Heart left ventricle (tissue), 16 donors: ENCODE data around the gene WDR93. TPM values are rescaled to one million over a fixed set of nuclear protein-coding genes. Genes with fewer than 3 reads are reported as not detected.

Experiments used
- ATAC-seq, 4 donors: fragments of 200-7000 bp; cut with Tn5 transposase; one replicate each; pipeline ENCODE4 v1.9.1; 2020 to 2022; ENCODE audit warnings: moderate library complexity in 4 of 4, mild to moderate bottlenecking in 3 of 4, moderate number of reproducible peaks in 1 of 4
- DNase-seq, 5 donors: peaks; one replicate each; pipeline ENCODE4 v3.0.0-alpha.2; 2020
- H3K27ac ChIP-seq, 12 donors: fragments of 200-600 bp; sonication (generic) in 4 of 12; one replicate each; pipeline versions ENCODE4 v1.5.0 to v1.8.0; 2016 to 2022; ENCODE audit warnings: mild to moderate bottlenecking in 2 of 12
- H3K27me3 ChIP-seq, 9 donors: fragments of 200-600 bp; sonication (generic) in 2 of 9; one replicate each; pipeline versions ENCODE4 v1.5.1 to v1.8.0; 2016 to 2022; ENCODE audit warnings: mild to moderate bottlenecking in 3 of 9
- H3K36me3 ChIP-seq, 9 donors: fragments of 200-600 bp; sonication (generic) in 2 of 9; one replicate each; pipeline versions ENCODE4 v1.5.0 to v1.8.0; 2018 to 2022; ENCODE audit warnings: mild to moderate bottlenecking in 2 of 9
- H3K4me1 ChIP-seq, 12 donors: fragments of 200-600 bp; sonication (generic) in 4 of 12; one replicate each; pipeline versions ENCODE4 v1.5.0 to v1.8.0; 2016 to 2022; ENCODE audit warnings: mild to moderate bottlenecking in 3 of 12
- H3K4me3 ChIP-seq, 12 donors: fragments of 200-600 bp; sonication (generic) in 4 of 12; one replicate each; pipeline versions ENCODE4 v1.5.0 to v1.8.0; 2017 to 2022; ENCODE audit warnings: mild to moderate bottlenecking in 9 of 12, moderate library complexity in 4 of 12
- H3K9me3 ChIP-seq, 12 donors: fragments of 200-600 bp; sonication (generic) in 4 of 12; one replicate each; pipeline versions ENCODE4 v1.5.0 to v1.8.0; 2016 to 2022; ENCODE audit warnings: mild to moderate bottlenecking in 1 of 12
- POLR2A ChIP-seq, 2 donors: fragments of 450-650 bp; IDR thresholded peaks; one replicate each; pipeline ENCODE4 v1.6.1; 2017; ENCODE audit warnings: antibody characterized with exemption in 2 of 2, mild to moderate bottlenecking in 2 of 2, moderate library complexity in 2 of 2
- WGBS, 4 donors: extraction: QIAGEN DNeasy Blood & Tissue Kit in 2 of 4; methylation state at CpG; one replicate each; pipeline versions ENCODE4 v1.1.5 to v1.1.7; 2013 to 2018; 5-methylcytosine and 5-hydroxymethylcytosine counted together
- intact Hi-C, 10 donors: fragments of 100-400 bp; cut with DNase I; formaldehyde crosslinking; loops; one replicate each; pipeline versions ENCODE4 v1.11.1 to v1.14.2; 2022
- polyA plus RNA-seq, 2 donors: library from polyadenylated mRNA; stranded (reverse); fragments of 200-250 nt; gene quantifications; one replicate each; pipeline ENCODE4 v1.2.3, GENCODE V29; 2013
- total RNA-seq, 9 donors: library from RNA; depleted of rRNA in 2 of 9; stranded (reverse); fragments of >200 nt in 2 of 9; fragmentation: NEBNext Ultra II Directional in 3 of 9; extraction: Animal tissue kit (Norgen Biotek cat#: 25700) in 3 of 9; gene quantifications; one replicate each; pipeline versions ENCODE4 v1.1.0 to v1.2.4, GENCODE V29; 2016 to 2023
- TF ChIP-seq, protein P1 (sequence below), 12 donors: fragments of 200-600 bp; sonication (generic) in 4 of 12; IDR thresholded peaks; one replicate each; pipeline versions ENCODE4 v1.5.0 to v1.8.0; 2018 to 2022; ENCODE audit warnings: antibody characterized with exemption in 12 of 12, mild to moderate bottlenecking in 5 of 12
- donor health status: ischemic (EF 13 %, LVEDD 7.1; RV severe dilation, severe dysfunction).
- donor health status: healthy with polysubstance abuse.
- donor health status: DM: no; HTN: yes; CAD: no.
- donor health status: DM: no; HTN: no; CAD: no.
- donor health status: ischemic (EF 25% LVEDD 6.9; RV normal size, moderate dysfunction).
- donor health status: ischemic (EF 25% LVEDD 5.7; RV mildly dilated, moderate dysfunction).
- donor health status: healthy.
- donor health status: DM: yes; HTN: yes; CAD: no.
- donor health status: ischemic (EF 35%, LVEDD 5.7; RV mildly dilated, moderate dysfunction).
- donor health status: nonischemic (EF 11% LVEDD 7.7; RV severe dilation, severe dysfunction).
- donor health status: DM: yes; HTN: yes; CAD: no.
- donor health status: PGD.
- donor health status: ischemic (EF 29% LVEDD 5.4; RV normal size, mild dysfunction).
- donor health status: nonischemic (EF 23%, LVEDD 6.1; RV moderate dilation, normal function).

WDR93 gene
- total and polyA plus RNA-seq, 11 donors: 0.10 to 0.21 TPM; not detected in 9

DNA sequence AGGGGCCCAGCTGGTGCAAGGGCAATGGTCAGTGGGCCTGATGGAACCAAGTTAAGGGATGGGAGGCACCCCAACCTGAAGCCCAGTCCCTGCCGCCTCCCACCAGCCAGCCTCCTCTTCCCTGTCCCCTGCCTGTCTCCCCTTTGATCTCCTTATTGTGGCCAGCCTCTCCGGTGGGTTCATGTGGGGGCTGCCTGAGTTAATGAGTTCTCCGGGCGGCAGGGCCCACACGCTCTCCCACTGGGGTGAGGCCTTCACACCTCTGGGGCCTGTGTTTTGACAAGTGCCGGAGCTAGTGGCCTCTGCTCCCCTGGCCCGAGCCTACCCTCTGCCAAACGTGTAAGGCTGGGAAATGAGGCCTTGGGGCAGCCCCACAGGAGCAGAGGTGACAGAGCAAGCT lies 67.7 kb downstream of the WDR93 start:
- no peak overlapping the region for H3K4me3 ChIP-seq
- H3K36me3 ChIP-seq: no peaks in the 10 kb centered on the region
- no peak overlapping the region for H3K27ac ChIP-seq
- no peaks in the 10 kb centered on the region for H3K9me3 ChIP-seq
- DNase-seq (no peak), ATAC-seq (peak in 1 of 4 donors; percentile 8)
- peaks cover 0 to 12% (median 0%) of the 10 kb centered on the region in 12 donors for H3K4me1 ChIP-seq
- H3K27me3 ChIP-seq: no peaks in the 10 kb centered on the region
- WGBS, 4 donors: 84 to 95% (median 90%) methylated on average over 6 to 8 of the region's 8 CpGs
- no peak for TF ChIP-seq POLR2A (IDR thresholded peaks at IDR 0.05)
- TF ChIP-seq, protein P1, sequence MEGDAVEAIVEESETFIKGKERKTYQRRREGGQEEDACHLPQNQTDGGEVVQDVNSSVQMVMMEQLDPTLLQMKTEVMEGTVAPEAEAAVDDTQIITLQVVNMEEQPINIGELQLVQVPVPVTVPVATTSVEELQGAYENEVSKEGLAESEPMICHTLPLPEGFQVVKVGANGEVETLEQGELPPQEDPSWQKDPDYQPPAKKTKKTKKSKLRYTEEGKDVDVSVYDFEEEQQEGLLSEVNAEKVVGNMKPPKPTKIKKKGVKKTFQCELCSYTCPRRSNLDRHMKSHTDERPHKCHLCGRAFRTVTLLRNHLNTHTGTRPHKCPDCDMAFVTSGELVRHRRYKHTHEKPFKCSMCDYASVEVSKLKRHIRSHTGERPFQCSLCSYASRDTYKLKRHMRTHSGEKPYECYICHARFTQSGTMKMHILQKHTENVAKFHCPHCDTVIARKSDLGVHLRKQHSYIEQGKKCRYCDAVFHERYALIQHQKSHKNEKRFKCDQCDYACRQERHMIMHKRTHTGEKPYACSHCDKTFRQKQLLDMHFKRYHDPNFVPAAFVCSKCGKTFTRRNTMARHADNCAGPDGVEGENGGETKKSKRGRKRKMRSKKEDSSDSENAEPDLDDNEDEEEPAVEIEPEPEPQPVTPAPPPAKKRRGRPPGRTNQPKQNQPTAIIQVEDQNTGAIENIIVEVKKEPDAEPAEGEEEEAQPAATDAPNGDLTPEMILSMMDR (IDR thresholded peaks at IDR 0.05): no peak
- intact Hi-C loops: loop anchor here in 5 of 10 donors (10.0 kb wide), 3 partner anchors 227 to 327 kb away; no protein-coding TSS in a partner anchor

- H3K4me1 ChIP-seq: peaks cover 0 to 12% (median 0%) of the 10 kb centered on the region in 12 donors
- H3K4me3 ChIP-seq: no peak overlapping the region
- TF ChIP-seq POLR2A (IDR thresholded peaks at IDR 0.05): no peak
- TF ChIP-seq, protein P1 (IDR thresholded peaks at IDR 0.05): no peak
- no peak overlapping the region for H3K27ac ChIP-seq
- no peak for DNase-seq
- intact Hi-C loops: loop anchor here in 5 of 10 donors (10.0 kb wide), 3 partner anchors 226 to 326 kb away; no protein-coding TSS in a partner anchor
- H3K27me3 ChIP-seq: no peaks in the 10 kb centered on the region
- WGBS, 4 donors: 85 to 89% (median 85%) methylated on average over 8 of the region's 8 CpGs
- no peak for ATAC-seq
- H3K9me3 ChIP-seq: no peaks in the 10 kb centered on the region
- H3K36me3 ChIP-seq: no peaks in the 10 kb centered on the region
Observed at GRCh38 chr15:89758981-89759380, 68.4 kb downstream of the WDR93 start.

GRCh38 chr15:89759835-89760234 lies 69.2 kb downstream of the WDR93 start:
- Histone ChIP-seq H3K36me3 (no peaks in the 10 kb centered on the region), H3K9me3 (no peaks in the 10 kb centered on the region), H3K27me3 (no peaks in the 10 kb centered on the region), H3K4me1 (peaks cover 0 to 12% (median 0%) of the 10 kb centered on the region in 12 donors), H3K4me3 (no peak overlapping the region), H3K27ac (no peak overlapping the region)
- DNase-seq (no peak), ATAC-seq (no peak)
- TF ChIP-seq, protein P1 (IDR thresholded peaks at IDR 0.05): no peak
- no peak for TF ChIP-seq POLR2A (IDR thresholded peaks at IDR 0.05)
- intact Hi-C loops: loop anchor here (1.0 to 10.0 kb wide), 8 partner anchors 113 to 325 kb away; no protein-coding TSS in a partner anchor
- 78 to 95% (median 82%) methylated on average over 3 of the region's 3 CpGs for WGBS, 4 donors

GRCh38 chr15:89760303-89761008 lies 69.8 kb downstream of the WDR93 start:
- H3K4me3 ChIP-seq: no peak overlapping the region
- intact Hi-C loops: loop anchor here (1.0 to 10.0 kb wide), 6 partner anchors 112 to 314 kb away; no protein-coding TSS in a partner anchor
- no peaks in the 10 kb centered on the region for H3K9me3 ChIP-seq
- H3K36me3 ChIP-seq: no peaks in the 10 kb centered on the region
- 32 to 46% (median 33%) methylated on average over 13 to 16 of the region's 16 CpGs for WGBS, 4 donors
- ATAC-seq: peak; percentile 76 to 93 (median 90)
- no peaks in the 10 kb centered on the region for H3K27me3 ChIP-seq
- peak; percentile 67 to 89 (median 77) for DNase-seq
- H3K27ac ChIP-seq: no peak overlapping the region
- H3K4me1 ChIP-seq: peaks cover 0 to 12% (median 0%) of the 10 kb centered on the region in 12 donors
- TF ChIP-seq, protein P1 (IDR thresholded peaks at IDR 0.05): peak; percentile 91 to 97 (median 94)
- no peak for TF ChIP-seq POLR2A (IDR thresholded peaks at IDR 0.05)
